Neutrophil (primary cell): ENCODE results near the gene GNPTG.

Experiments
- H3K27ac ChIP-seq: fragments of 200-600 bp; sonication (generic); 2 replicates; pipeline ENCODE4 v1.5.1; 2016; ENCODE audit warnings: mild to moderate bottlenecking, moderate library complexity
- H3K27me3 ChIP-seq: fragments of 200-600 bp; sonication (generic); 2 replicates; pipeline ENCODE4 v1.6.0; 2016; ENCODE audit warnings: mild to moderate bottlenecking
- H3K36me3 ChIP-seq: fragments of 200-600 bp; sonication (generic); 2 replicates; pipeline ENCODE4 v1.5.1; 2017
- H3K4me1 ChIP-seq, 2 experiments: fragments of 200-600 bp in 1 of 2; sonication (generic) in 1 of 2; 1 replicate in 1 of 2; 2 replicates in 1 of 2; pipeline versions ENCODE4 v1.5.1 to v1.6.1; 2013 to 2016; ENCODE audit warnings: low read depth in 1 of 2, low read length in 1 of 2, mild to moderate bottlenecking in 1 of 2, moderate library complexity in 1 of 2; ENCODE audit not compliant: control insufficient read depth in 1 of 2, insufficient read depth in 1 of 2
- H3K4me3 ChIP-seq, 2 experiments: fragments of 200-600 bp in 1 of 2; sonication (generic) in 1 of 2; 1 replicate in 1 of 2; 2 replicates in 1 of 2; pipeline ENCODE4 v1.5.1; 2013 to 2016; ENCODE audit warnings: low read depth in 1 of 2, low read length in 1 of 2, mild to moderate bottlenecking in 1 of 2, moderate library complexity in 1 of 2
- H3K9me3 ChIP-seq: fragments of 200-600 bp; sonication (generic); 2 replicates; pipeline ENCODE4 v1.5.1; 2016
- CTCF ChIP-seq: fragments of 200-600 bp; sonication (generic); IDR thresholded peaks from 2 replicates; pipeline ENCODE4 v1.5.1; 2016; ENCODE audit warnings: antibody characterized with exemption

The GNPTG gene

GRCh38 chr16:1345651-1346421 is 5.9 kb upstream of the GNPTG start:
- TF ChIP-seq CTCF = no peak
- peaks cover 13 to 25% of the 10 kb centered on the region in 2 experiments for H3K4me1 ChIP-seq
- H3K36me3 ChIP-seq = peaks cover 34% of the 10 kb centered on the region
- no peaks in the 10 kb centered on the region for H3K9me3 ChIP-seq
- peaks cover 22% of the 10 kb centered on the region for H3K27me3 ChIP-seq
- H3K27ac ChIP-seq = no peak overlapping the region
- H3K4me3 ChIP-seq = no peak overlapping the region

- H3K27ac ChIP-seq = no peak overlapping the region
- H3K4me3 ChIP-seq = no peak overlapping the region
- H3K4me1 ChIP-seq = peaks cover 18 to 32% of the 10 kb centered on the region in 2 experiments
- H3K9me3 ChIP-seq = no peaks in the 10 kb centered on the region
- no peak for TF ChIP-seq CTCF
- peaks cover 15% of the 10 kb centered on the region for H3K27me3 ChIP-seq
- H3K36me3 ChIP-seq = peaks cover 34% of the 10 kb centered on the region
These were observed 5.1 kb upstream of the GNPTG start for GRCh38 chr16:1346422-1347285.

- H3K27me3 ChIP-seq = peaks cover 8% of the 10 kb centered on the region
- H3K4me3 ChIP-seq = no peak overlapping the region
- no peaks in the 10 kb centered on the region for H3K9me3 ChIP-seq
- H3K4me1 ChIP-seq = peaks cover 20 to 32% of the 10 kb centered on the region in 2 experiments
- peaks cover 34% of the 10 kb centered on the region for H3K36me3 ChIP-seq
- TF ChIP-seq CTCF = no peak
- no peak overlapping the region for H3K27ac ChIP-seq
These were observed 4.4 kb upstream of the GNPTG start for GRCh38 chr16:1347286-1347855.

GRCh38 chr16:1347962-1348361 is 3.8 kb upstream of the GNPTG start:
- Histone ChIP-seq H3K9me3 (no peaks in the 10 kb centered on the region), H3K4me1 (peaks cover 21 to 32% of the 10 kb centered on the region in 2 experiments), H3K27me3 (peaks cover 3% of the 10 kb centered on the region), H3K4me3 (no peak overlapping the region), H3K36me3 (peaks cover 34% of the 10 kb centered on the region), H3K27ac (no peak overlapping the region)
- no peak for TF ChIP-seq CTCF

- no peaks in the 10 kb centered on the region for H3K9me3 ChIP-seq
- no peak for TF ChIP-seq CTCF
- H3K27me3 ChIP-seq = peaks cover 3% of the 10 kb centered on the region
- H3K36me3 ChIP-seq = peaks cover 34% of the 10 kb centered on the region
- peaks cover 26 to 30% of the 10 kb centered on the region in 2 experiments for H3K4me1 ChIP-seq
- no peak overlapping the region for H3K4me3 ChIP-seq
- H3K27ac ChIP-seq = no peak overlapping the region
These were observed 3.3 kb upstream of the GNPTG start for GRCh38 chr16:1348441-1348840.
